NCI-H1436 (cell line): ENCODE results near the gene TNC.

Experiments used
- DNase-seq: peaks from one replicate; lab custom pipeline; 2025; lab: John Stamatoyannopoulos, UW

Gene TNC

DNA sequence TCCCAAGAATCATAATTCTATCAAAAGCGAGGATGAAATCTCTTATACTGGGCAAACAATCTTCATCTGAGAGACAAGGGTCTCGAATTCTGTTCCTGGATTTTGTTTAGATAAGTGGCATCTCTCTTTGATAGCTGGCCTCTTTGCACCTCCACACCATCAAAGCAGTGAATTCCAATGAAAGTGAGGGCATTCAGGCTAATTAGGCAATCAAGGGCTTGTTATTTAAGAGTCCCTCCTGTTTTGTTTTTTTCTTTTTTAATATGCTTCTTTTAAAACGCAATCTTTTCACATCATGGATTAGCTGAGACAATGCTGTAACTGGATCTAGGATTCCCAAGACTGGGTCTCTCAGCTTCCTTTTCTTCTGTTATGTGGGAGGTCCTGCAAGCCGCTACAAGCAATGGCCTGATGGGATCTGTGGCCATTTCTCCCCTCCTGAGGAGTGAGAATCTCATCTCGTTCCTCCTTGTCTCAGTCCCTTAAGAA lies 67.9 kb downstream of the TNC start:
- DNase-seq, result no peak

DNA sequence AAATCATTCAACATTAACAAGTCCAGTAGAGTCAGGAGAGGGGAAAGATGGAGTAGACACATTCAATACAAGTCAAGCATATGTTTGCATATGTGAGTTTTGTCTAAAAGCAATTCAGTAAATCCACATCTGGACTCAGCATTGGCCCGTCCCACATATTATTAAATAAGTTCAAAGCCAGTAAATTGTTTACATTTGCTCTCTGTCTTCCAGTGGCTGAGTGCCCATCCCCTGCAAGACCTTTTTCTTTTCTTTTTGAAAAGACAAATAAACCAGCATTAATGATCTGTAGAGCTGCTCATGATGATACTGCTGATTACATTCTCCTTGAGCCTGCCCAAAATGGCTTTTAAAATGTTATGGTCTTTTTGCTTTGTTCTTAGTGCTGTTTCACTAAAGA lies 71.1 kb downstream of the TNC start:
- DNase-seq, result no peak

DNA sequence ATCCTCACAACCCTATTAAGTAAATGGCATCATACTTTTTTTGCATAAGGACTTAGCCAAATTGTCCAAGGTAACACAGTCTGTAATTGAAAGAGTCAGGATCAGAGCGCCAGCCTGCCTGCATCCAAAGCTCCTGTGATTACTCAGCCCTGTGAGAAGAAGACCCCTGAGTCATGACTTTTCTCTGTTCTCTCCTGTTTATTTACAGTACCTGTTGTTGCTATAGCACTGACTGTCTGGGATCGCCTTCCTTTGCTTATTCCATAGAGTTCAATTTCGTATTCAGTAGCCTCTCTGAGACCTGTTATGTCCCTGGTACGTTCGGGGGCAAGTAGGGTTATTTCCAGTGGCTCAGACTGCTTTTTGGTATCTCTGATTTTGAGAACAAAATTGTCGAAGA lies 71.8 kb downstream of the TNC start:
- DNase-seq, result no peak

DNA sequence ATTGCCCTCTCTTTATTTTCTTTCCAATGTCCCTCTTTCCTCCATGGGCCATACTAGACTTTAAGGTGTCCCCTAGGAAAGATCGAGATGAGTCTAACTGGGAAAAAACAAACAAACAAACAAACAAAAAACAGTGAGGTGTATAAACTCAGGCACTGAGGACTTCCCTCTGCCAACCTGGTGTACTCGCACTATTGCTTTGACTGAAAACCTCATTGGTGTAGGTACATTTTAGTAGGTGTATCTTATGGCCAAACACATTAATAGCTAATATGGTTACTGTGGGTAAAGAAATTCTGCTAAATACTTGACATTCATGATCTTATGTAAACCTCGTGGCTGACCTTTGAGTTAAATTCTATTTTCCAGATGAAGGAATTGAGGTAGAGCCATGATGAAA lies 74.3 kb downstream of the TNC start:
- DNase-seq, result no peak

GRCh38 chr9:115042781-115043509 lies 75.0 kb downstream of the TNC start:
- DNase-seq, result no peak

DNA sequence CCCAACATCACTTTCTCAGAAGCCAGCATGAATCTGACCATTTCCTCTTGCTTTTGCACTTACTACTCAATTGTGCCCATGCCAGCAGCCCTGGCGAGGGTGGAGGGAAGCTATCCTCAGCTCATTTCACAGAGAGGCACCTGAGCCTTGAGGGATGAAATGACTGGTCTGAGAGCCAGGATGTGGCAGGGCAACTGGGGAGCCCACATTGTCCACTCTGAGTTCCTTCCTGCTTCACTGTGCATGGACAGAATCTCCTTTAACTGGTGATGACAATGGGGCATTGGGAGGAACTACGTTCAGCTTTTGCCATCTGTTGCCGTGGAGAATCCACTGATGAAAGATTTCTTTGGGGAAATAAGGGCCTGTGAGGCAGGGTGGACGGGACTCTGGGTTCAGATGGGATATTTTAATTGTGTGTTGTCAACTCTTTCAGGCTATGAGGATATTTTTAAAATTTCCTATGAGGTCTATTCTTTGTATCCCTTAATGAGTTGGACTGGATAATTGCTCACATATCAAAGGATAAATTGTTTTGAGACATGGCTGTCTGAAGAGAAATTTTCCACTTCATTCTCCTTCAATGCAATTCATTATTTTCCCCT lies 78.3 kb downstream of the TNC start:
- DNase-seq, result no peak

DNA sequence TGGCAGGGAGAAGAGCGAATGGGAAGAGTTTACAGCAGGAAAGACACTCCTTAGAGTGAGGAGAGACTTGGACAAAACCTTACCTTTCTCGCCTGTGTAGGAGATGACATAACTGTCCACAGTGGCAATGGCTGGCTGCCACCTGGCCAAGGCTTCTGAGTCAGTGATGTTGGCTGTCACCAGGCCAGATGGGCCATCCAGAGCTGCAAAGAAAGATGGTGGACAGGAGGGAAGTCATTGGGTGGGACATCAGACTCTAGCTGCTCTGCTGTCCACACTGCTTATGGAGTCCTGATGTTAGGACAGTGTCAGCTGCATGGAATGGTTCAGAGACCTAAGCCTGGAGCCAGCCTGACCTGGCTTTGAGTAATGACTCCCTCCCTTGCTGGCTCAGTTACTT lies 79.8 kb downstream of the TNC start:
- no peak for DNase-seq

DNA sequence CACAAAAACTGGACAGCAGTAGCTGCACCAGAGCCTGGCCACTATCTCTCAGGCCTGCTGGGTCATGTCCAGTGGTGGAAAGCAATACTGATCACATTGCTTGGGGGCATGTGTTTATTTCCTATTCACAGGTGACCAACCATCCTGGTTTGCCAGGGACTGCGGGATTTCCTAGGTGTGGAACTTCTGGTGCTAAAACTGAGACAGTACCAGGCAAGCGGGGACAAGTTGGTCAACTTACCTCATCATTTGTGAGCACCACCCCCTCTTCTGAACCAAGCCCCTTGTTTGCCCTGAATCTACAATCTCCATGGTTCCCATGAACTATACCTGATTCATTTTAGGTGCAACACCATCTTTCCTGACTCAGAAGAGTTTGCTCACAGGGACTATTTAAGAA lies 81.3 kb downstream of the TNC start:
- DNase-seq, result no peak

- no peak for DNase-seq
These were observed 81.9 kb downstream of the TNC start for GRCh38 chr9:115035841-115036612.

DNA sequence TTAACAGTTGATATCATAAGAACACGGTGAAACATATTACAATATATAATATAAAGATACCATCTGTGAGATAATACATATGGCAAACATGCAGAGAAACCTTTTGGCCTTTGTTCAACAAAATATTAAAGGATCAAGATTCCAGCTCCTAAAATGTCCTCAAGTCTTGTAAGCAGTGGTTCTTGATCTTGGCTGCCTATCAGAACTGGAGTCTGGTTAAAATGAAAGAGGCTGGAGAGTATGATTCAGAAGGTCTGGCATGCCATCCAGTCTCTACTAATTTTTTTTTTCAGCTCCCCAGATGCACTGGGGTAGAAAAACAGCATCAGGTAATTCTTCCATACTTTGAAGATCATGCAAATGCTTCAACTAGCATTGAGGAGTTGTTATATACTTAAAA lies 83.2 kb downstream of the TNC start:
- DNase-seq, result no peak

GRCh38 chr9:115033800-115034199 lies 84.2 kb downstream of the TNC start:
- no peak for DNase-seq

DNA sequence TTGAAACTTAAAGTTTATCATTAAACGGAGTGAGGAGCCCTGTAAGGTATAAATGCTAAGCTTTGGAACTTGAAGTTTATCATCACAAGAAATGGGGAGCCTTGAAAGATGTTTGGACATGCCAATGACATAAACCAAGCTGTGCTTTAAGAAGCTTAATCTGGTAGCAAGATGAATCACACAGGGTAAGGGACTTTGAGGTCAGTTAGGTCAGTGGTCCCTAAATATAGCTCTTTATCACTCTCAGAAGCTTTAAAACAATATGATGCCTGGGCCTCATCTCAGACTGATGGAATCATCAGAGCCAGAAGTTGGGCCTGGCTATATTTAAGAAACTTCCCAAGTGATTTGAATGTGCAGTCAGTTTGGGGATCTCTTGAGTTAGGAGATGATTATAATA lies 85.7 kb downstream of the TNC start:
- no peak for DNase-seq

DNA sequence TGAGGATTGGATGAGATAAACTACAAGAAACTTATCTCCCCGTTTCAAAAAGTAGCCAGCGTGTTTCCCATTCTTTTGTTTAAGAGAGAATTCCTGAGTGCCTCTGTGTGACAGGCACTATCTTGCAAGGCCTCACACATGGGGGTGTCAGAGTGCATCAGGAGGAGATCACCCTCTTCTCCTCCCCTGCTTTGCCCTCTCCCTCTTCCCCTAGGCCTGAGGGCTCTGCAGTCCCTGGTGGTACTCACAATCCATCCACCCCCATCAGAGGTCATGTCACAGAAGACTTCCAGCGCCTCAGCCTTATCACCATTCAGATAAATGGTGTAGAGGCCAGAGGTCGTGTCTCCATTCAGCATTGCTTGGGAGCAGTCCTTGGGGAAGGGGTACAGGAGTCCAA lies 88.0 kb downstream of the TNC start:
- no peak for DNase-seq

DNA sequence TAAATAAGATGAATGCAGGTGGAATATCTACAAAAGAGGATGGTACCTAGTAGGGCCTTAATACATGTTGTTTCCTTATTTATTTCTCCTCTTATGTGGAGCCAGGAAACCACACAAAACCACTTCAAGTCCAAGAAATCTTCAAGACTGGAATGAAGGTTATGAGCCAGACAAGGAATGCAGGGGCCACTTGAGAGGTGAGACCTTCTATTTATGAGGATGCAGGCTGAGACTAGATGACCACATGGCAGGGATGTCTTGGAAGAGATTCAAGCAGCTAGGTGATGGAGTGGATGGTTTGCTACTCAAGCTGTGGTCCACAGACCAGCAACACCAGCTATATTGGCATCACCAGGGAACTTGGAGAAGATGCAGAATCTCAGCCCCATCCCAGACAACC lies 92.2 kb downstream of the TNC start:
- no peak for DNase-seq

- DNase-seq, result no peak
These were observed 92.9 kb downstream of the TNC start for GRCh38 chr9:115024925-115025535.

DNA sequence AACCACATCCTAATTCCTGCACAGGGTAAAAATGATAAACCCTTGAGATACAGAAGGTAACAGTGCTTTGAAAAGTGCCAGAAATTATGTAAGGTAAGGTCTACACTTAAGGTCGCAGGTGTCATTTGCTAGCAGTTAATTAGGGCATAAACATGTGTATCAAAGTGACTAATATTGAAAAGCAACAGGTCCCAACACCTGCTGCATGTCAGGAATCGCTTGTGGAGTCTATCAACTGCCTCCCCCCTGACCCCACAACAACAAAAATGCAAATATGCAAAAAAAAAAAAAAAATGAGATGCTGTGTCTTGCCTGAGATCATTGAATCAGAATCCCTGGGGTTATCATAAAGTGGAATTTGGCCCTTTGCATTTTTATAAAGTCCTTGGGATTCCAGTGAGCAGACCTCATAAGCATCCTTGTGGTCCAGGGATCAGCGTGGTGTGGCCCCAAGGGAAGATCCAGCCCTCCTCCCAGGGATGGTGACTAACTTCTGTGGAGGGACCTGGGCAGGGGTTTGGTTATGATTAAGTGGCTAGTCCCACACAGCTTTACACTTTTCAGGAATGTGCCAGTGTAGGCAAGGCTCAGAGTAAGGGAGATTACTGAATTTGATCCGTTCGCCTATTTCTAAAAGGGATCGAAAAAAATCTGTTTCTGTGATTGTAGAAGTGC lies 95.1 kb downstream of the TNC start:
- DNase-seq, result no peak

DNA sequence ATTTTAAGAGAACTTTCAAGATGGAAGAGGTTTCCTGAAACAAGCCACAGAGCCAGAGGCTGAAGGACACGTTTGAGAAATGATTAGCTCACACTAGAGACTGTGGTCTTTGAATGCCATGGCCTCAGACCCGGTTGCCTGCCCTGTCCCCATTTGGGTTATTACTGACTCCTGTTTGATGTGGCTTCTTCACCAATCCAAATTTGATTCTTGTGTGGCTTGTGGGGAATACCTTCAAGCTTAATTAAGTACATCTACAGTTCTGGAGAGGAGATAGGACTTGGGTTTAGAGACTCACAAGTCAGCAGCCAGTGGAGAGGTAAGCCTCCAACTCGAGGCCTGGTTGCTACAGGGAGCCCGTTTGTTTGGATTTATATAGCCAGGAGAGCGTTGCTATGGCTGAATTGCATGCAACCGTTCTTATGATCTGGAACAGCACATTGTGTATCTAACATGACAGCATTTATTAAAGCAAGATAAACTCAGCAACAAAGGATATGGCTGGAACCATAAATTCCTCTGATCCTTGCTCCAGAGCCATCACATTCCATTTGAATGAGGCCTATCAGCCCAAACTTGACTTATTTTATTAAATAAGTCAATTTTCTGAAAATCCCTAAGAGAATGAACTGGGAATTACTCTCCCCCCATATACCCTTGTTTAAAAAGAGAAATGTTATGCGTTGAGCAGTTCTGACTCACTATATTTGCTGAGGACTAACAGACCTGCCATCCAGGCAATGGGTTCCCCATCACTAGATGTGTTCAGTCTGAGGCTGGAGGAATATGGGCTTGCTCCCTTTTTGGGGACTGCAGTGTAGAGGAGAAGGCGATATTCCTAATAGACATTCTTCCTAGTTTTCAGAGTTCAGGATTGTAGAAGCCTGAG lies 99.2 kb downstream of the TNC start:
- no peak for DNase-seq

DNA sequence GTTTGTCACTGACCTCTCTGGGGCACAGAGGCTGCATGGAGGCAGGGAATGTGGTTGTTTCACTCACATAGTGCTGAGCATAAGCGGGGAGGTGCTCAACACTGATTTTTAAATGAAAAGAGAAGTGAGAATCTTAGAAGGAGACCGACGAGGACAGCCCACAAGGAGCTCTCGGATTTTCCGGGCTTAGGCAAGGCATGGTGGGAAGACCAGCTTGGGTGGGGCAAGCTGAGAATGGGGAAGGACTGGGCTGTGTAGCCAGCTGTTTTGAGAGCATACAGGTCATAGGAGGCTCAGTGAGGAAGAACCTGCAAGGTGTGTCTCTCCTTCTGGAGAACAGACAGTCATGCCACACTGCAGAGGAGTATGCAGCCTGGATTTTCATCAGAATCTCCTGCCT lies 101.6 kb downstream of the TNC start:
- DNase-seq, result no peak

DNA sequence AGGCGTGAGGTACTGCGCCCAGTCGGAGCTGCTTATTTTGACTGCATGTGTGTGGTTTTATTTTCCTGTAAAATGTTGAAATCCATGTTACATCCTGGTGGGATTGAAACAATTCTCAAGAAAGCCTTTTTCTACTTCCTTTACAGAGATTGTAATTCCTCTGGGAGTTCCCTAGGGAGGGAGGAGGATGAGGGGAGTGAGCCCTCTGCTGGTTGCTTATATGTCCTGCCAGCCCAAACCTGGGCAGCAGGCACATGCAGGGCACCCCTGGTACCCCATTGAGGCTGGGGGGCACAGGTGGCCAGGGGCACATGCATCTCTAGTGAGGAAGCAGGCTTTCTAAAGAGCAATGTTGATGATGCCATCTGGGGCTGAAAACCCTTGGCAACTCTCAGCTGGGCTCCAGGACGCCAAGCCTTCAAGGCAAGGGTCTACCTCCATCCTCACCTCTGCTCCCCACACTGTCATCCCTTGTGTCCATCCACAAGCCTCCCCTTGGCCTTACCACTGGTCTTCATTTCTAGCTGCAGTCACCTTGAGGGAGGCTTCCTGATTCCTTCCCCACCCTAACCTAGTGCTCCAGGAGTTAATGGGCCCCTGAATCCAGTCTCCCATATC lies 102.8 kb downstream of the TNC start:
- peak; percentile 14 for DNase-seq

DNA sequence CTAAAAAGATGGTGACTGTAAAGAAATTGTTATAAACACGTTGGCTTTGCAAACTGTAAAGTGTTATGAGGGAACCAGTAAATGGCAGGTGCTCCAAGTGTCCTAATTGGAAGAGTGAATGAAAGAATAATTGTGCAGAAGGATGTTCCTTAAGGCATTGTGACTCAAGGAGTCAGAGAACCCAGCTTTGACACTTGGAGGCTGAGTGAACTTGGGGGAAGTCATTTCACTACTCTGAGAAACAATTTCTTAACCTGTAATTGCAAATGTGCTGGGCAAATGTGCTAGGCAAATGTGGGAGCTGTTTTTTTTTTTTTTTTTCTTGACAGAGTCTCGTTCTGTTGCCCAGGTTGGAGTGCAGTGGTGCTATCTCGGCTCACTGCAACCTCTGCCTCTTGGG lies 103.5 kb downstream of the TNC start:
- DNase-seq, result no peak

GRCh38 chr9:115013998-115014397 lies 104.0 kb downstream of the TNC start:
- DNase-seq, result peak; percentile 25
